Neutrophil (primary cell): ENCODE data around the gene NWD2.

Experiments used
- H3K27ac ChIP-seq: fragments of 200-600 bp; sonication (generic); 2 replicates; pipeline ENCODE4 v1.5.1; 2016; ENCODE audit warnings: mild to moderate bottlenecking, moderate library complexity
- H3K27me3 ChIP-seq: fragments of 200-600 bp; sonication (generic); 2 replicates; pipeline ENCODE4 v1.6.0; 2016; ENCODE audit warnings: mild to moderate bottlenecking
- H3K36me3 ChIP-seq: fragments of 200-600 bp; sonication (generic); 2 replicates; pipeline ENCODE4 v1.5.1; 2017
- H3K4me1 ChIP-seq, 2 experiments: fragments of 200-600 bp in 1 of 2; sonication (generic) in 1 of 2; 1 replicate in 1 of 2; 2 replicates in 1 of 2; pipeline versions ENCODE4 v1.5.1 to v1.6.1; 2013 to 2016; ENCODE audit warnings: low read depth in 1 of 2, low read length in 1 of 2, mild to moderate bottlenecking in 1 of 2, moderate library complexity in 1 of 2; ENCODE audit not compliant: control insufficient read depth in 1 of 2, insufficient read depth in 1 of 2
- H3K4me3 ChIP-seq, 2 experiments: fragments of 200-600 bp in 1 of 2; sonication (generic) in 1 of 2; 1 replicate in 1 of 2; 2 replicates in 1 of 2; pipeline ENCODE4 v1.5.1; 2013 to 2016; ENCODE audit warnings: low read depth in 1 of 2, low read length in 1 of 2, mild to moderate bottlenecking in 1 of 2, moderate library complexity in 1 of 2
- H3K9me3 ChIP-seq: fragments of 200-600 bp; sonication (generic); 2 replicates; pipeline ENCODE4 v1.5.1; 2016
- CTCF ChIP-seq: fragments of 200-600 bp; sonication (generic); IDR thresholded peaks from 2 replicates; pipeline ENCODE4 v1.5.1; 2016; ENCODE audit warnings: antibody characterized with exemption

The NWD2 gene

GRCh38 chr4:37469286-37469685 lies 224.7 kb downstream of the NWD2 start:
- Histone ChIP-seq H3K36me3 (no peaks in the 10 kb centered on the region), H3K9me3 (no peaks in the 10 kb centered on the region), H3K4me3 (no peak overlapping the region), H3K27me3 (peaks cover 50% of the 10 kb centered on the region), H3K4me1 (no peaks in the 10 kb centered on the region), H3K27ac (no peak overlapping the region)
- TF ChIP-seq CTCF = no peak

DNA sequence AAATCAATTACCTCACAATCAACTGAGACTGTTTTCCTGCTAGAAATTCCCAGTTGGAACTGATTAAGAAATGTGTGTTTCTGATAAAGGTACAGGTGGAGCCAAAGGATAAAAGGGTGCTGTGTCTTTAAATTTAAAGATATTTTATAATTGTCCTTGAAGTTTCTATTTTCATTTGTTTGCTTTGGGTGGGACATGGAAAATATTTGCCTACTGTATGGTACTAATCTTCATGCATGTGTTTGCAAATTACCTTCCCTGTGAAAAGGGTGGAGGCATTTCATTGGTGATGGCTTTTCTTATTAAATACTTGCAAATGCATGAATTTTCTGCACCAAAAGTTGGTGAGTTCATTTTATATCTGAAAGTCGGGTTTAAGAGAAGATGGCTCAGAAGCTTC lies 225.7 kb downstream of the NWD2 start:
- Histone ChIP-seq H3K9me3 (no peaks in the 10 kb centered on the region), H3K36me3 (no peaks in the 10 kb centered on the region), H3K4me3 (no peak overlapping the region)

DNA sequence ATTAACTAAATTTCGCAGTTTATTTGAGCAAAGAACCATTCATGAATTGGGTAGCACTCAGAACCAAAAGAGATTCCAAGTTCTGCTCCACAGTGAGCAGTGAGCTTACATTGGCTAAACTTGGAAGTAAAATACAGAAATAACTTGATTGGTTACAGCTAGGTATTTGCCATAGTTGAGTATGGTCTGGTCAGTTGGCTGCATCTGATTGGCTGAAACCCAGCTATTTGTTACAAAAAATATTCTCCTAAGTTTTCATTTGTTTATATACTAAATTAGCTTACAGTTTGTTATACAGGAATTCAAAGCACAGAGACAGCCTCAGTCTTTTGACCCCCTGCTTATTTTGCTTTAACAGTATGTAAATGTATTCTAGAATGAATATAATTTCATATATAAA lies 226.6 kb downstream of the NWD2 start:
- Histone ChIP-seq H3K27me3 (peaks cover 62% of the 10 kb centered on the region), H3K27ac (no peak overlapping the region), H3K4me1 (peaks cover 0 to 7% of the 10 kb centered on the region in 2 experiments), H3K36me3 (no peaks in the 10 kb centered on the region), H3K9me3 (no peaks in the 10 kb centered on the region), H3K4me3 (no peak overlapping the region)
- TF ChIP-seq CTCF = no peak

More for the DNA sequence above, 225.7 kb downstream of the NWD2 start:
- TF ChIP-seq CTCF = no peak
- H3K27ac ChIP-seq = no peak overlapping the region
- H3K4me1 ChIP-seq = peaks cover 0 to 5% of the 10 kb centered on the region in 2 experiments
- peaks cover 59% of the 10 kb centered on the region for H3K27me3 ChIP-seq

GRCh38 chr4:37471971-37472370 lies 227.4 kb downstream of the NWD2 start:
- Histone ChIP-seq H3K36me3 (no peaks in the 10 kb centered on the region), H3K4me1 (peaks cover 0 to 7% of the 10 kb centered on the region in 2 experiments), H3K9me3 (no peaks in the 10 kb centered on the region), H3K27me3 (peaks cover 62% of the 10 kb centered on the region), H3K4me3 (no peak overlapping the region), H3K27ac (no peak overlapping the region)
- TF ChIP-seq CTCF = no peak

DNA sequence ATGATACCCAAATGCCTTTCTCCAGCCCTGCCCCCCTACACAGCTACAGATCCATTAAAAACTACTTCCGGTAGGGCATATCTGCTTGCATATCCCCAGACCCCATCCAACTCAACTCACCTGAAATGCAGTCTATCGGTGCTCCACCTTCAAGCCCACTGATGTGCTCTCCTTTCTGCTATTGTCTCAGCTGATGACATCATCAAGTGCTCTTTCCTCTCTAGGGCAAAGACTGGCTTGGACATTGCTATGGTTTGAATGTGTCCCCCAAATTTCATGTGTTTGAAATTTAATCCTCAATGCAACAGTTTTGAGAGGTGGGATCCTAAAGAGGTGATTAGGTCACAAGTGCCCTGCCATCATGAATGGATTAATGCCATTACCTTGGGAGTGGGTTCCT lies 229.3 kb downstream of the NWD2 start:
- Histone ChIP-seq H3K27me3 (peaks cover 62% of the 10 kb centered on the region), H3K9me3 (no peaks in the 10 kb centered on the region), H3K4me1 (peaks cover 0 to 7% of the 10 kb centered on the region in 2 experiments), H3K4me3 (no peak overlapping the region), H3K27ac (no peak overlapping the region), H3K36me3 (no peaks in the 10 kb centered on the region)
- no peak for TF ChIP-seq CTCF

GRCh38 chr4:37475087-37475486 lies 230.5 kb downstream of the NWD2 start:
- H3K27ac ChIP-seq = no peak overlapping the region
- H3K4me1 ChIP-seq = peaks cover 0 to 8% of the 10 kb centered on the region in 2 experiments
- H3K36me3 ChIP-seq = no peaks in the 10 kb centered on the region
- H3K27me3 ChIP-seq = peaks cover 54% of the 10 kb centered on the region
- no peaks in the 10 kb centered on the region for H3K9me3 ChIP-seq
- no peak for TF ChIP-seq CTCF
- no peak overlapping the region for H3K4me3 ChIP-seq
